ENCODE measurements around the gene SNF8.

DNA sequence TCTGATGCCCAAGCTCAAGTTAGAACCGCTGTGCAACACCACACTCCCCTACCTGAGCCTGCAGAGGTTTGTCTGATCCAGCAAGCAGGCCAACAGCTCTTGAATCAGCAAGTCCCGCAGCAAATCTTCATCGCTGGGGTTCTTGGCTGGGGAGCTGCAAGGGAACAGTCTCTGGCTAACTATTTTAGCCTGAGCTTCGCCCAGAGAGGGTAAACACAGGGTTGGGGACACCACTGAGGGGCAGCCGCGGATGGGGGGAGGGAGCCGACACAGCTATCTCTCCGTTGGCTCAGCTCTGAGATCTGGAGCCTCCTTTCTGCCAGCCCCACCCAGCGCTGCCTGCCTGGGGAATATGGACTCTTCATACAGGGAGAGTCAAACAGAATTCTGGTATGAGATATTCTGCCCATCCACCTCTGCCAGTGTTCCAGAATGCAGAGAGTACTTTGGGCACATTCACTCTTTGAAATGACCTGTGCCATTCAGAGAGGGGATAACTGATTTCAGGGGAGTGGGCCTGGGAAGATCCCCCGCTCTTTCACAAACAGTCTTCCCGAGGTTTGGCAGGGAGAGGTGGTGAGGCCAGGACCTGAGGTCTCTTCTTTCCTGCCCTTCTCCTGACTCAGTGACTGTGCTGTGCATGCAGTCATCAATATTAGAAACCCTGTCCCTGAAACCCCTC is 16.3 kb upstream of the SNF8 start:
- TF ChIP-seq, protein P1, sequence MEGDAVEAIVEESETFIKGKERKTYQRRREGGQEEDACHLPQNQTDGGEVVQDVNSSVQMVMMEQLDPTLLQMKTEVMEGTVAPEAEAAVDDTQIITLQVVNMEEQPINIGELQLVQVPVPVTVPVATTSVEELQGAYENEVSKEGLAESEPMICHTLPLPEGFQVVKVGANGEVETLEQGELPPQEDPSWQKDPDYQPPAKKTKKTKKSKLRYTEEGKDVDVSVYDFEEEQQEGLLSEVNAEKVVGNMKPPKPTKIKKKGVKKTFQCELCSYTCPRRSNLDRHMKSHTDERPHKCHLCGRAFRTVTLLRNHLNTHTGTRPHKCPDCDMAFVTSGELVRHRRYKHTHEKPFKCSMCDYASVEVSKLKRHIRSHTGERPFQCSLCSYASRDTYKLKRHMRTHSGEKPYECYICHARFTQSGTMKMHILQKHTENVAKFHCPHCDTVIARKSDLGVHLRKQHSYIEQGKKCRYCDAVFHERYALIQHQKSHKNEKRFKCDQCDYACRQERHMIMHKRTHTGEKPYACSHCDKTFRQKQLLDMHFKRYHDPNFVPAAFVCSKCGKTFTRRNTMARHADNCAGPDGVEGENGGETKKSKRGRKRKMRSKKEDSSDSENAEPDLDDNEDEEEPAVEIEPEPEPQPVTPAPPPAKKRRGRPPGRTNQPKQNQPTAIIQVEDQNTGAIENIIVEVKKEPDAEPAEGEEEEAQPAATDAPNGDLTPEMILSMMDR (IDR thresholded peaks at IDR 0.05; ENCODE audit: insufficient read depth, low read length, poor library complexity, severe bottlenecking) = no peak
- TF ChIP-seq EZH2phosphoT487 (conservative IDR thresholded peaks at IDR 0.05; ENCODE audit: low read length) = no peak
